Mucosa of rectum (tissue), 2 donors: ENCODE measurements around the gene CAPZB.
A peak's percentile ranks its signal among the peaks of the same experiment; 100 is the strongest.

ENCODE experiments used
- H3K27ac ChIP-seq, 2 donors: one replicate each; pipeline ENCODE4 v1.7.0; 2013; ENCODE audit warnings: inconsistent platforms in 2 of 2, low read depth in 2 of 2, low read length in 2 of 2
- H3K27me3 ChIP-seq, 2 donors: one replicate each; pipeline ENCODE4 v1.7.0; 2013; ENCODE audit warnings: low read length in 2 of 2; ENCODE audit not compliant: control insufficient read depth in 2 of 2, insufficient read depth in 2 of 2
- H3K36me3 ChIP-seq, 2 donors: one replicate each; pipeline ENCODE4 v1.7.0; 2013; ENCODE audit warnings: low read length in 2 of 2; ENCODE audit not compliant: control insufficient read depth in 2 of 2, insufficient read depth in 2 of 2
- H3K4me1 ChIP-seq, 2 donors: one replicate each; pipeline ENCODE4 v1.7.0; 2013; ENCODE audit warnings: low read length in 2 of 2, mild to moderate bottlenecking in 1 of 2; ENCODE audit not compliant: control insufficient read depth in 2 of 2, insufficient read depth in 2 of 2
- H3K4me3 ChIP-seq, 2 donors: one replicate each; pipeline ENCODE4 v1.7.0; 2013; ENCODE audit warnings: low read length in 2 of 2
- H3K9ac ChIP-seq, 2 donors: one replicate each; pipeline ENCODE4 v1.7.0; 2013; ENCODE audit warnings: low read length in 2 of 2, low read depth in 1 of 2, mild to moderate bottlenecking in 1 of 2
- H3K9me3 ChIP-seq, 2 donors: one replicate each; pipeline ENCODE4 v1.7.0; 2013; ENCODE audit warnings: low read length in 2 of 2; ENCODE audit not compliant: control insufficient read depth in 2 of 2
- donor health status: healthy.
- donor health status: Normal muscosa, but diverticular disease.

The CAPZB gene

GRCh38 chr1:19354531-19354981 lies 130.8 kb downstream of the CAPZB start:
- H3K9ac ChIP-seq = no peak overlapping the region
- H3K9me3 ChIP-seq = no peaks in the 10 kb centered on the region
- H3K4me1 ChIP-seq = peaks cover 0 to 3% of the 10 kb centered on the region in 2 donors
- H3K27ac ChIP-seq = no peak overlapping the region
- H3K36me3 ChIP-seq = peaks cover 53 to 62% of the 10 kb centered on the region in 2 donors
- H3K4me3 ChIP-seq = no peak overlapping the region
- no peaks in the 10 kb centered on the region for H3K27me3 ChIP-seq

DNA sequence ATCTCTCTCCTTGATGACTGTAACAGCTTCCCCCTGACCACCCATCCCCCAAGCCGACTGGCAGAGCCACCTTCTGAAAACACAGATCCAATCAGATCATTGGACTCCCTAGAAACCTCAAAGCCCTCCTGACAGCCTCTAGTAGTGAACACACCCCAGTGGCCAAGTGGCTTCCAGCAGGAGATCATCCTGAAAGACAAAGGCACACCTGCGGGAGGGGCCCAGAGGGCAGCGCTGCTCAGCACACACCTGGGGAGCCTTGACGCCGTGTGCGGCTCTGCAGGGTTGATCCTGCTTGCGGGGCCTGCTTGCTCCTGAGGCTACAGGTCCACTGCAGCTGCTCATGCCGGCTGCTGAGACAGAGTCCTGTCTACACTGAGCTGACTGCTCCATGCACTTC lies 131.7 kb downstream of the CAPZB start:
- Histone ChIP-seq H3K9ac (no peak overlapping the region), H3K4me3 (no peak overlapping the region), H3K36me3 (peaks cover 59 to 67% of the 10 kb centered on the region in 2 donors), H3K4me1 (peaks cover 0 to 6% of the 10 kb centered on the region in 2 donors), H3K9me3 (no peaks in the 10 kb centered on the region), H3K27me3 (no peaks in the 10 kb centered on the region), H3K27ac (no peak overlapping the region)

DNA sequence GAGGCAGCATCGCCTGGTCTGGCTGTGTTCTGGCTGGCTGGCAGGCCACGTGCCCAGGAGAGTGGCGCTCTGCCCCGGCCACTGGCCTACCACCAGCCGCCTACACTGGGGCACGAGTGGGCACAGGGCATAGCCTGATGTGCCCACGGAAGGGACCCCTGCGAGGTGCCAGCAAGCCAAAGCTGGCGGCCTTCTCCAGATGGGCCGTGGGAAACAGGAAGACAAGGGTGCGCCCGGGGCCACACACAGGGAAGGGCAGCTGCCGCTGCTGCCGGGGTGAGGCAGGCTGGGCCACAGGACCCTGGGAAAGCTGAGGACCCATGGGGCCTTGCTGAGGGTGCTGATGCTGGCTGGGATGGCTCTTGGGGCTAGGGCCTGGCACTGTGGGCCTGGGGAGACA lies 132.5 kb downstream of the CAPZB start:
- Histone ChIP-seq H3K27ac (peak overlapping the region in 1 of 2 donors; percentile 48), H3K9me3 (no peaks in the 10 kb centered on the region), H3K36me3 (peaks cover 61 to 70% of the 10 kb centered on the region in 2 donors), H3K4me1 (peaks cover 0 to 6% of the 10 kb centered on the region in 2 donors), H3K9ac (no peak overlapping the region), H3K4me3 (no peak overlapping the region), H3K27me3 (no peaks in the 10 kb centered on the region)

DNA sequence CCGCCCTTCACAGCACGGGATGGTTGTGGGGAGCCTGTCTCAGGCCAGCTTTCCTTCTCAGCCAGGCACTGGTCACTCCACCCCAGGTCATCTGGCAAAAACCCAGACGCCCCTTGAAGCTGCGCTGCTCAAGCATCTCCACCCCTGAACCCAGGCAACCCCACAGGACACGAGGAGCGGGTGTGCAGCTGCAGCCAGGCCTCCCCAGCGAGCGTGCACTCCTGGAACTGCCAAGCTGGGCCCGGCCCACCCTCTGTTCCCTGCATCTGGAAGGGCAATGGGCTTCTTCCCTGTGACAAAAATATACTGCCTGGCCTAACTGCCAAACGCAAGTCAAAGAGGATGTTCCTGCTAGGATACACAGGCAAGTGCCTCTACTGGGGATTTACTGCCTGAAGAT lies 133.5 kb downstream of the CAPZB start:
- Histone ChIP-seq H3K9ac (no peak overlapping the region), H3K4me3 (no peak overlapping the region), H3K36me3 (peaks cover 62 to 65% of the 10 kb centered on the region in 2 donors), H3K4me1 (peaks cover 0 to 6% of the 10 kb centered on the region in 2 donors), H3K9me3 (no peaks in the 10 kb centered on the region), H3K27ac (no peak overlapping the region), H3K27me3 (no peaks in the 10 kb centered on the region)

DNA sequence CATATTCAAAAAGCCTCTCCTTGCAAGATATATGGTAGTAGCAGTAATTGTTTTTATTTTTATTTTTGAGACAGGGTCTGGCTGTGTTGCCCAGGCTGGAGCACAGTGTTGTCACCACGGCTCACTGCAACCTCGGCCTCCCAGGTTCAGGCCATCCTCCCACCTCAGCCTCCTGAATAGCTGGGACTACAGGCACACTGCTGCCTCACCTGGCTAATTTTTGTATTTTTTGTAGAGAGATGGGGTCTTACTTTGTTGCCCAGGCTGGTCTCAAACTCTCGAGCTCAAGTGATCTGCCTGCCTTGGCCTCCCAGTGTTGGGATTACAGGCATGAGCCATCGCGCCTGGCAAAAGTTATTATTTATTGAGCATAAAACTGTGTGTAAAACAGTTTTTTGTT lies 134.8 kb downstream of the CAPZB start:
- Histone ChIP-seq H3K27ac (no peak overlapping the region), H3K4me1 (peaks cover 0 to 6% of the 10 kb centered on the region in 2 donors), H3K4me3 (no peak overlapping the region), H3K36me3 (peaks cover 52 to 55% of the 10 kb centered on the region in 2 donors), H3K9me3 (no peaks in the 10 kb centered on the region), H3K9ac (no peak overlapping the region), H3K27me3 (no peaks in the 10 kb centered on the region)

DNA sequence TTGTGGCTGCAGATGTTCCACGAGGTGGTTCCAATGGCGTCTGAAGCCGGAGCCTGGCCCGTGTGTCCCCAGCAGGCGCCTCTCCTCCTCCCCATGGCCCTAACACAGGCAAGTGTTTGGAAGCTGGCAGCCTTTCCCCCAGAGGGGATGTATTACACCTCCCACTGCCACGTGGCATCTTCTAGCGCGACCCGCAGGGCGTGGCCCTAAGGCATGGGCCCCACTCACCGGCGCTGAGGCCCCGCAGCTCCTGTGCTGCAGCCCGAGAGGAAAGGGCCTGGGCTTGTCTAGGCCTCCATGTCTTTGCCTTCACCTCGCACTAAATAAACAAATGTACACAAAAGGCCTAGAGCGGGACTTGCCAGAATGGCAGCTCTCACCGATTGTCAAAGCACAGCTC lies 135.3 kb downstream of the CAPZB start:
- Histone ChIP-seq H3K9me3 (no peaks in the 10 kb centered on the region), H3K27me3 (no peaks in the 10 kb centered on the region), H3K4me1 (peaks cover 0 to 6% of the 10 kb centered on the region in 2 donors), H3K9ac (no peak overlapping the region), H3K36me3 (peaks cover 52 to 55% of the 10 kb centered on the region in 2 donors), H3K27ac (no peak overlapping the region), H3K4me3 (no peak overlapping the region)

DNA sequence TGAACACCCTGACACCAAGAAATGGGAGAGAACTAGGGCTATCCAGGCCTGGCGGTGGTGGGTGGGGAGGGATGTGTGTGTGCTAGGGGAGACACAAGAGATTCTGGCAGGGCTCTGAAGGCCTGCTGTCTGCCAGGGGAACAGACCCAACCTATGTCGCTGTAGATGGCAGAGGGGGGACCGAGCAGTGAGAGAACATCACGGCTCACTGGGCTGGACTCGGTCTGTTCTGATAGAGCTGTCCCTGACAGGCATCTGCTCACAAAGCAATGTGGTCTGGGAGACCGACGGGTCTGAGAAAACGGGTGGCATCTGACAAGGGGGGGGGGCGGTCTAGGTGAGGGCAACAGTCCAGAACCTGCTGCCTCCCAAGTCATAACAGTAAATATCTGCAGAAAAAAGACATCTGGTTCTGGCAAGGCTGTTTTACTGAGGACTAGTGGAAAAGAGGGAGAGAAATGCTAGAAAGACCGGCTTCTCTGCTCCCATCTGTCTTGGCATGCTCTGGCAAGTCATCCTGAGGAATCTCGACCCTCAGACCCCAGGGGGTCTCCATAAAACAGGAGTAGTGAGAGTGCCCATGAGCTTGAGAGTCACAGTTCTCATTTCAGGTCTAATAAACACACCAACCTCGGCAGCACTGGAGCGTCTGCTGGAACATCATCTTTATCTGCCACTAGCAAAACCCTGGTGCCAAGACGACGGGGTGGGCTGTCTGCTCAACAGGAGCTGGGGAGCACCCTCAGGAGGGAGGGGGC lies 136.7 kb downstream of the CAPZB start:
- H3K27ac ChIP-seq = no peak overlapping the region
- peaks cover 45 to 55% of the 10 kb centered on the region in 2 donors for H3K36me3 ChIP-seq

DNA sequence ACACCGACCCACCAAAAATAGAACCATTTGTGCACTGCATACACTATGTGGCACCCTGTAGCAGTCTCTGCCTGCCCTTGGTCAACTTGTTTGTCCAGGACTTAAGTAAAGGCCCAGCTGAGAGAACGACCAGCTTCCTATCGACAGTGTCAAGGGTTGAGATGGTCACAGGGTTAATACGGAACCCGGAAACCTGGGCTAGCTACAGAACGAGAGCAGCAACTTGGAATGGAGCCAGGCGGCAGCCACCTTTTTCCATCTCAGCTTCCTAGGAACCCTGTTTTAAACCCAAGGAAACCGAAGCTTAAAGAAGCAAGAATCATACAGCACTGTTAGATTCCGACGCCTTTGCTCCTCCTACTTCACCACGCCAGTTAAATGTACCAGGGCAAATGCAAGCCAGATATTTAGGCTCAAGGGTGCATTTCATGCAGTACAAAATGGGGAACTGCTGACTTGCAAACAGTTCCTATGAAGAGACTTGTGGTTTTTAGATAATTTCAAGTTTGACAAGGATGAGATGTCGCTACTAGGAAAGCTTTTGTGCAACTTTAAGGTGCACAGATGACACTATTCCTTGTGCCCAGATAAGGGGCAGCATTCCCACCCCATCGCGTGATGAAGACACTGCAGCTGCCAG lies 137.7 kb downstream of the CAPZB start:
- Histone ChIP-seq H3K9me3 (no peaks in the 10 kb centered on the region), H3K27ac (no peak overlapping the region), H3K9ac (no peak overlapping the region), H3K4me3 (no peak overlapping the region), H3K4me1 (peaks cover 0 to 2% of the 10 kb centered on the region in 2 donors), H3K27me3 (no peaks in the 10 kb centered on the region), H3K36me3 (peaks cover 47 to 59% of the 10 kb centered on the region in 2 donors)

More for the DNA sequence above, 136.7 kb downstream of the CAPZB start:
- Histone ChIP-seq H3K9me3 (no peaks in the 10 kb centered on the region), H3K4me1 (peaks cover 0 to 2% of the 10 kb centered on the region in 2 donors), H3K4me3 (no peak overlapping the region), H3K27me3 (no peaks in the 10 kb centered on the region), H3K9ac (no peak overlapping the region)

- Histone ChIP-seq H3K9ac (no peak overlapping the region), H3K36me3 (peaks cover 43 to 58% of the 10 kb centered on the region in 2 donors), H3K9me3 (no peaks in the 10 kb centered on the region), H3K27me3 (no peaks in the 10 kb centered on the region), H3K4me1 (peaks cover 0 to 5% of the 10 kb centered on the region in 2 donors), H3K27ac (no peak overlapping the region), H3K4me3 (no peak overlapping the region)
Measured at GRCh38 chr1:19346026-19346425, 139.3 kb downstream of the CAPZB start.

- no peaks in the 10 kb centered on the region for H3K9me3 ChIP-seq
- H3K27me3 ChIP-seq = no peaks in the 10 kb centered on the region
- H3K27ac ChIP-seq = no peak overlapping the region
- no peak overlapping the region for H3K9ac ChIP-seq
- H3K36me3 ChIP-seq = peaks cover 43 to 61% of the 10 kb centered on the region in 2 donors
- H3K4me1 ChIP-seq = peaks cover 0 to 5% of the 10 kb centered on the region in 2 donors
- no peak overlapping the region for H3K4me3 ChIP-seq
Measured at GRCh38 chr1:19345391-19345790, 139.9 kb downstream of the CAPZB start.
